ENCODE data around the gene KLF11.

GRCh38 chr2:10054424-10054823, 11.1 kb downstream of the KLF11 start:
- TF ChIP-seq EZH2 (IDR thresholded peaks at IDR 0.05) (no peak), POLR2AphosphoS5 (IDR thresholded peaks at IDR 0.05; ENCODE audit: borderline replicate concordance, low read depth, low read length) (no peak), FOXP2 (optimal IDR thresholded peaks at IDR 0.05; ENCODE audit: control extremely low read depth, extremely low read length, insufficient read depth) (no peak)

Measured in SK-N-MC (cell line).